ENCODE results near the gene FBXL7.

The FBXL7 gene

GRCh38 chr5:15715535-15715934 lies 215.6 kb downstream of the FBXL7 start:
- H3K27me3 ChIP-seq (ENCODE audit: control insufficient read depth, low read length), result no peaks in the 10 kb centered on the region
- no peak for TF ChIP-seq EZH2phosphoT487 (IDR thresholded peaks at IDR 0.05; ENCODE audit: borderline replicate concordance, low read length)
- TF ChIP-seq, protein P1, sequence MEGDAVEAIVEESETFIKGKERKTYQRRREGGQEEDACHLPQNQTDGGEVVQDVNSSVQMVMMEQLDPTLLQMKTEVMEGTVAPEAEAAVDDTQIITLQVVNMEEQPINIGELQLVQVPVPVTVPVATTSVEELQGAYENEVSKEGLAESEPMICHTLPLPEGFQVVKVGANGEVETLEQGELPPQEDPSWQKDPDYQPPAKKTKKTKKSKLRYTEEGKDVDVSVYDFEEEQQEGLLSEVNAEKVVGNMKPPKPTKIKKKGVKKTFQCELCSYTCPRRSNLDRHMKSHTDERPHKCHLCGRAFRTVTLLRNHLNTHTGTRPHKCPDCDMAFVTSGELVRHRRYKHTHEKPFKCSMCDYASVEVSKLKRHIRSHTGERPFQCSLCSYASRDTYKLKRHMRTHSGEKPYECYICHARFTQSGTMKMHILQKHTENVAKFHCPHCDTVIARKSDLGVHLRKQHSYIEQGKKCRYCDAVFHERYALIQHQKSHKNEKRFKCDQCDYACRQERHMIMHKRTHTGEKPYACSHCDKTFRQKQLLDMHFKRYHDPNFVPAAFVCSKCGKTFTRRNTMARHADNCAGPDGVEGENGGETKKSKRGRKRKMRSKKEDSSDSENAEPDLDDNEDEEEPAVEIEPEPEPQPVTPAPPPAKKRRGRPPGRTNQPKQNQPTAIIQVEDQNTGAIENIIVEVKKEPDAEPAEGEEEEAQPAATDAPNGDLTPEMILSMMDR (IDR thresholded peaks at IDR 0.05; ENCODE audit: low read depth, low read length, poor library complexity, severe bottlenecking), result no peak
- H3F3A ChIP-seq (ENCODE audit: control insufficient read depth, insufficient read depth), result no peaks in the 10 kb centered on the region
- H3K27ac ChIP-seq (ENCODE audit: low read depth, low read length), result no peak overlapping the region
- no peaks in the 10 kb centered on the region for H4K20me1 ChIP-seq (ENCODE audit: control insufficient read depth, insufficient read depth, low read depth, low read length)
- H3K9me3 ChIP-seq (ENCODE audit: control insufficient read depth, insufficient read depth, low read length), result no peaks in the 10 kb centered on the region
- H3K36me3 ChIP-seq (ENCODE audit: control insufficient read depth, low read length), result no peaks in the 10 kb centered on the region
- H3K9me2 ChIP-seq (replicated peaks; ENCODE audit: control insufficient read depth, low read length), result no peaks in the 10 kb centered on the region
- H3K4me1 ChIP-seq (ENCODE audit: control insufficient read depth, low read length), result no peaks in the 10 kb centered on the region
- H3K79me2 ChIP-seq (ENCODE audit: control insufficient read depth, low read length), result no peaks in the 10 kb centered on the region
- no peak overlapping the region for H3K4me2 ChIP-seq (ENCODE audit: low read length)
- no peak overlapping the region for H3K4me3 ChIP-seq (ENCODE audit: low read length)

- Histone ChIP-seq H3K4me2 (ENCODE audit: low read length) (no peak overlapping the region), H4K20me1 (ENCODE audit: control insufficient read depth, insufficient read depth, low read depth, low read length) (no peaks in the 10 kb centered on the region), H3K79me2 (ENCODE audit: control insufficient read depth, low read length) (no peaks in the 10 kb centered on the region), H3K36me3 (ENCODE audit: control insufficient read depth, low read length) (no peaks in the 10 kb centered on the region), H3F3A (ENCODE audit: control insufficient read depth, insufficient read depth) (no peaks in the 10 kb centered on the region), H3K9me2 (replicated peaks; ENCODE audit: control insufficient read depth, low read length) (no peaks in the 10 kb centered on the region), H3K4me1 (ENCODE audit: control insufficient read depth, low read length) (no peaks in the 10 kb centered on the region), H3K27me3 (ENCODE audit: control insufficient read depth, low read length) (no peaks in the 10 kb centered on the region), H3K9me3 (ENCODE audit: control insufficient read depth, insufficient read depth, low read length) (no peaks in the 10 kb centered on the region), H3K4me3 (ENCODE audit: low read length) (no peak overlapping the region), H3K27ac (ENCODE audit: low read depth, low read length) (no peak overlapping the region)
- TF ChIP-seq EZH2phosphoT487 (IDR thresholded peaks at IDR 0.05; ENCODE audit: borderline replicate concordance, low read length), result no peak
- TF ChIP-seq, protein P1 (IDR thresholded peaks at IDR 0.05; ENCODE audit: low read depth, low read length, poor library complexity, severe bottlenecking), result no peak
Observed at GRCh38 chr5:15715967-15716366, 216.0 kb downstream of the FBXL7 start.

DNA sequence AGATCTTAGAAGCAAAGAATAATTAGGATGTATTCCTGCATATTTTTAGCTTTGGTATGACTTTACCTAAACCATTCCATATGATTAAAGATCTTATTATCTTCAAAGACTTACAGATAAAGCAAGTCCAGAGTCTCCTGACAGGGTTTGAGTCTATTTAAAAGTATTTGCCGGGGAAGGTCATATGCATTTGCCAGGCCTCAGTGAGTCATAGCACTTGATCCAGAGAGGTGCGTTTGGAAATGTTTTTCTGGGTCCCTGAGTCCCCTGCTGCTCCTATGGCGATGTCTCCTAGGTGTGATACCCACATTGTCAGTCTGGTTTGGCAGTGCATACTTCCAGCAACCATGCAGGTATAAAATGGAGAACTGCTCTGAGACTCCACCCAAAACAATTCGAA lies 217.0 kb downstream of the FBXL7 start:
- Histone ChIP-seq H3F3A (ENCODE audit: control insufficient read depth, insufficient read depth) (no peaks in the 10 kb centered on the region), H3K79me2 (ENCODE audit: control insufficient read depth, low read length) (no peaks in the 10 kb centered on the region), H3K9me2 (replicated peaks; ENCODE audit: control insufficient read depth, low read length) (no peaks in the 10 kb centered on the region)

More for the DNA sequence above, 217.0 kb downstream of the FBXL7 start:
- Histone ChIP-seq H3K4me1 (ENCODE audit: control insufficient read depth, low read length) (no peaks in the 10 kb centered on the region), H4K20me1 (ENCODE audit: control insufficient read depth, insufficient read depth, low read depth, low read length) (no peaks in the 10 kb centered on the region), H3K27me3 (ENCODE audit: control insufficient read depth, low read length) (no peaks in the 10 kb centered on the region), H3K9me3 (ENCODE audit: control insufficient read depth, insufficient read depth, low read length) (no peaks in the 10 kb centered on the region), H3K4me3 (ENCODE audit: low read length) (no peak overlapping the region), H3K4me2 (ENCODE audit: low read length) (no peak overlapping the region), H3K36me3 (ENCODE audit: control insufficient read depth, low read length) (no peaks in the 10 kb centered on the region), H3K27ac (ENCODE audit: low read depth, low read length) (no peak overlapping the region)
- TF ChIP-seq EZH2phosphoT487 (IDR thresholded peaks at IDR 0.05; ENCODE audit: borderline replicate concordance, low read length), result no peak
- TF ChIP-seq, protein P1 (IDR thresholded peaks at IDR 0.05; ENCODE audit: low read depth, low read length, poor library complexity, severe bottlenecking), result no peak
